ENCODE results near the gene ODAD4. TPM values are rescaled to one million over a fixed set of nuclear protein-coding genes. Genes with fewer than 3 reads are reported as not detected.

Gene ODAD4
- total RNA-seq, 1 donor from 2014 or later: not detected

GRCh38 chr17:41975099-41976083, 45.0 kb downstream of the ODAD4 start:
- Histone ChIP-seq H3K4me3 (no peak overlapping the region), H3K27ac (no peak overlapping the region), H3K4me1 (no peaks in the 10 kb centered on the region), H3K27me3 (no peaks in the 10 kb centered on the region), H3K9me3 (no peaks in the 10 kb centered on the region), H3K36me3 (peaks cover 64 to 88% of the 10 kb centered on the region in 2 donors)
- DNase-seq (ENCODE audit: low spot score in 2 of 2): no peak
- TF ChIP-seq CTCF (IDR thresholded peaks at IDR 0.05): no peak
- intact Hi-C loops (cut with DNase I): no loop called here

GRCh38 chr17:41976142-41976768, 45.8 kb downstream of the ODAD4 start:
- Histone ChIP-seq H3K9me3 (no peaks in the 10 kb centered on the region), H3K36me3 (peaks cover 71 to 97% of the 10 kb centered on the region in 2 donors), H3K27ac (no peak overlapping the region), H3K27me3 (no peaks in the 10 kb centered on the region), H3K4me3 (no peak overlapping the region), H3K4me1 (no peaks in the 10 kb centered on the region)
- no peak for TF ChIP-seq CTCF (IDR thresholded peaks at IDR 0.05)
- intact Hi-C loops (cut with DNase I): no loop called here
- DNase-seq (ENCODE audit: low spot score in 2 of 2): no peak

- no peak overlapping the region for H3K27ac ChIP-seq
Measured at GRCh38 chr17:41977991-41978390, 47.6 kb downstream of the ODAD4 start.

GRCh38 chr17:41982026-41982760, 51.8 kb downstream of the ODAD4 start:
- intact Hi-C loops (cut with DNase I): no loop called here
- peaks cover 82 to 96% of the 10 kb centered on the region in 2 donors for H3K36me3 ChIP-seq
- no peak overlapping the region for H3K27ac ChIP-seq

More at GRCh38 chr17:41977991-41978390, 47.6 kb downstream of the ODAD4 start:
- H3K36me3 ChIP-seq: peaks cover 82 to 98% of the 10 kb centered on the region in 2 donors
- no peaks in the 10 kb centered on the region for H3K4me1 ChIP-seq
- no peaks in the 10 kb centered on the region for H3K27me3 ChIP-seq
- DNase-seq (ENCODE audit: low spot score in 2 of 2): no peak
- no peak for TF ChIP-seq CTCF (IDR thresholded peaks at IDR 0.05)
- H3K4me3 ChIP-seq: no peak overlapping the region
- no peaks in the 10 kb centered on the region for H3K9me3 ChIP-seq
- intact Hi-C loops (cut with DNase I): no loop called here

More at GRCh38 chr17:41982026-41982760, 51.8 kb downstream of the ODAD4 start:
- H3K9me3 ChIP-seq: no peaks in the 10 kb centered on the region
- no peaks in the 10 kb centered on the region for H3K4me1 ChIP-seq
- no peak for TF ChIP-seq CTCF (IDR thresholded peaks at IDR 0.05)
- no peak for DNase-seq (ENCODE audit: low spot score in 2 of 2)
- H3K27me3 ChIP-seq: no peaks in the 10 kb centered on the region
- H3K4me3 ChIP-seq: no peak overlapping the region

Data from ascending aorta (tissue), 2 donors.